HEK293T (cell line): ENCODE results near the gene FHOD1.

Experiments used
- ARNT ChIP-seq: fragments of 450-650 bp; IDR thresholded peaks from 2 replicates; pipeline ENCODE4 v1.6.1; 2017; ENCODE audit warnings: mild to moderate bottlenecking
- BHLHE40 ChIP-seq: fragments of 450-650 bp; IDR thresholded peaks from 2 replicates; pipeline ENCODE4 v1.6.1; 2016; ENCODE audit warnings: mild to moderate bottlenecking, moderate library complexity, borderline replicate concordance
- CTBP1 ChIP-seq: fragments of 450-650 bp; IDR thresholded peaks from 2 replicates; pipeline ENCODE4 v1.6.1; 2016; ENCODE audit warnings: borderline replicate concordance
- HDGF ChIP-seq: fragments of 450-650 bp; IDR thresholded peaks from 2 replicates; pipeline ENCODE4 v1.6.1; 2017; ENCODE audit warnings: antibody characterized with exemption, borderline replicate concordance
- L3MBTL2 ChIP-seq: fragments of 450-650 bp; conservative IDR thresholded peaks from 2 replicates; pipeline ENCODE4 v1.6.1; 2016; ENCODE audit warnings: mild to moderate bottlenecking
- PKNOX1 ChIP-seq: fragments of 450-650 bp; IDR thresholded peaks from 2 replicates; pipeline ENCODE4 v1.6.1; 2016
- SP1 ChIP-seq: fragments of 450-650 bp; IDR thresholded peaks from 2 replicates; pipeline ENCODE4 v1.6.1; 2017

GRCh38 chr16:67187175-67187890 lies 59.9 kb downstream of the FHOD1 start:
- no peak for TF ChIP-seq BHLHE40
- TF ChIP-seq SP1: no peak
- TF ChIP-seq CTBP1: no peak
- no peak for TF ChIP-seq PKNOX1
- no peak for TF ChIP-seq HDGF
- TF ChIP-seq L3MBTL2: no peak
- no peak for TF ChIP-seq ARNT
